Upper lobe of right lung (tissue), 1 donor: ENCODE measurements around the gene FBXO47. TPM values are rescaled to one million over a fixed set of nuclear protein-coding genes. Genes with fewer than 3 reads are reported as not detected.
A peak's percentile ranks its signal among the peaks of the same experiment; 100 is the strongest.

Experiments
- ATAC-seq: fragments of 200-7000 bp; cut with Tn5 transposase; one replicate; pipeline ENCODE4 v1.9.1; 2020; ENCODE audit warnings: mild to moderate bottlenecking, moderate library complexity
- DNase-seq: peaks from one replicate; pipeline ENCODE4 v3.0.0-alpha.2; 2020
- H3K27ac ChIP-seq: fragments of 200-600 bp; one replicate; pipeline ENCODE4 v1.8.0; 2022
- H3K27me3 ChIP-seq: fragments of 200-600 bp; one replicate; pipeline ENCODE4 v1.8.0; 2022; ENCODE audit warnings: mild to moderate bottlenecking
- H3K36me3 ChIP-seq: fragments of 200-600 bp; one replicate; pipeline ENCODE4 v1.8.0; 2022
- H3K4me1 ChIP-seq: fragments of 200-600 bp; one replicate; pipeline ENCODE4 v1.8.0; 2022
- H3K4me3 ChIP-seq: fragments of 200-600 bp; one replicate; pipeline ENCODE4 v1.8.0; 2022; ENCODE audit warnings: mild to moderate bottlenecking
- H3K9me3 ChIP-seq: fragments of 200-600 bp; one replicate; pipeline ENCODE4 v1.8.0; 2022
- CTCF ChIP-seq: fragments of 200-600 bp; IDR thresholded peaks from one replicate; pipeline ENCODE4 v1.8.0; 2022; ENCODE audit warnings: antibody characterized with exemption
- intact Hi-C: fragments of 100-400 bp; cut with DNase I; formaldehyde crosslinking; loops from one replicate; pipeline ENCODE4 v1.11.0; 2022
- total RNA-seq: library from RNA; stranded (reverse); fragmentation: NEBNext Ultra II Directional; extraction: Animal tissue kit (Norgen Biotek cat#: 25700); gene quantifications from one replicate; pipeline ENCODE4 v1.2.1, GENCODE V29; 2021
- donor health status: DM: no; HTN: yes; CAD: no; lungs with severe emphysema.

The FBXO47 gene
- total RNA-seq, 1 donor from 2014 or later, result not detected

- no peaks in the 10 kb centered on the region for H3K9me3 ChIP-seq
- no peak for ATAC-seq
- H3K4me1 ChIP-seq, result peaks cover 12% of the 10 kb centered on the region
- no peak overlapping the region for H3K4me3 ChIP-seq
- no peaks in the 10 kb centered on the region for H3K36me3 ChIP-seq
- no peak overlapping the region for H3K27ac ChIP-seq
- no peak for TF ChIP-seq CTCF
- H3K27me3 ChIP-seq, result no peaks in the 10 kb centered on the region
- no peak for DNase-seq
- intact Hi-C loops, result no loop called here
These were observed 45.5 kb upstream of the FBXO47 start for GRCh38 chr17:39012725-39013124.

GRCh38 chr17:39011907-39012468, 44.8 kb upstream of the FBXO47 start:
- Histone ChIP-seq H3K9me3 (no peaks in the 10 kb centered on the region), H3K4me1 (peaks cover 9% of the 10 kb centered on the region), H3K27ac (no peak overlapping the region), H3K36me3 (no peaks in the 10 kb centered on the region), H3K4me3 (no peak overlapping the region), H3K27me3 (no peaks in the 10 kb centered on the region)
- intact Hi-C loops, result no loop called here
- ATAC-seq, result no peak
- no peak for TF ChIP-seq CTCF
- DNase-seq, result no peak

- no peak for DNase-seq
- TF ChIP-seq CTCF, result no peak
- no peak overlapping the region for H3K4me3 ChIP-seq
- H3K4me1 ChIP-seq, result no peaks in the 10 kb centered on the region
- no peak overlapping the region for H3K27ac ChIP-seq
- ATAC-seq, result no peak
- no peaks in the 10 kb centered on the region for H3K27me3 ChIP-seq
- H3K36me3 ChIP-seq, result no peaks in the 10 kb centered on the region
- intact Hi-C loops, result no loop called here
- H3K9me3 ChIP-seq, result no peaks in the 10 kb centered on the region
These were observed 42.4 kb upstream of the FBXO47 start for GRCh38 chr17:39009581-39010001.

GRCh38 chr17:39008633-39009032, 41.4 kb upstream of the FBXO47 start:
- no peak for DNase-seq
- Histone ChIP-seq H3K27ac (no peak overlapping the region), H3K9me3 (no peaks in the 10 kb centered on the region), H3K36me3 (no peaks in the 10 kb centered on the region), H3K27me3 (no peaks in the 10 kb centered on the region), H3K4me1 (no peaks in the 10 kb centered on the region), H3K4me3 (no peak overlapping the region)
- ATAC-seq, result no peak
- TF ChIP-seq CTCF, result no peak
- intact Hi-C loops, result no loop called here

GRCh38 chr17:39002991-39003715, 36.0 kb upstream of the FBXO47 start:
- no peaks in the 10 kb centered on the region for H3K9me3 ChIP-seq
- intact Hi-C loops, result no loop called here
- TF ChIP-seq CTCF, result no peak
- H3K27ac ChIP-seq, result peak overlapping the region; percentile 85
- ATAC-seq (peak; percentile 88), DNase-seq (peak; percentile 78)
- peak overlapping the region; percentile 4 for H3K4me3 ChIP-seq
- H3K36me3 ChIP-seq, result no peaks in the 10 kb centered on the region
- H3K27me3 ChIP-seq, result no peaks in the 10 kb centered on the region
- peaks cover 14% of the 10 kb centered on the region for H3K4me1 ChIP-seq
